Glomerular endothelial cell (primary cell): ENCODE measurements around the gene CD2AP. TPM values are rescaled to one million over a fixed set of nuclear protein-coding genes. Genes with fewer than 3 reads are reported as not detected.
"Not testable (repeated sequence)": the region's sequence is repeated elsewhere in the genome, so short reads cannot be mapped to it uniquely, and the experiment has no call there.

Experiments used
- DNase-seq: peaks from one replicate; pipeline ENCODE4 v3.0.0-alpha.2; 2011; ENCODE audit warnings: low read depth, low spot score; ENCODE audit errors: extremely low read depth
- total RNA-seq: library from RNA; depleted of rRNA; stranded (reverse); fragments of >200 nt; gene quantifications from 2 replicates; pipeline ENCODE4 v1.2.3, GENCODE V29; 2015

CD2AP gene
- total RNA-seq = 31.0 and 45.9 TPM in 2 replicates

GRCh38 chr6:47477497-47478232 lies at the start of gene CD2AP:
Gene CD2AP, plus strand, starts transcription at chr6:47477789. Its CDS starts 456 bp downstream, at chr6:47478245.
- DNase-seq = no peak

- DNase-seq = no peak
Observed at GRCh38 chr6:47428288-47428687, 49.3 kb upstream of the CD2AP start.

GRCh38 chr6:47428746-47429664 lies 48.6 kb upstream of the CD2AP start:
- DNase-seq = no peak

DNA sequence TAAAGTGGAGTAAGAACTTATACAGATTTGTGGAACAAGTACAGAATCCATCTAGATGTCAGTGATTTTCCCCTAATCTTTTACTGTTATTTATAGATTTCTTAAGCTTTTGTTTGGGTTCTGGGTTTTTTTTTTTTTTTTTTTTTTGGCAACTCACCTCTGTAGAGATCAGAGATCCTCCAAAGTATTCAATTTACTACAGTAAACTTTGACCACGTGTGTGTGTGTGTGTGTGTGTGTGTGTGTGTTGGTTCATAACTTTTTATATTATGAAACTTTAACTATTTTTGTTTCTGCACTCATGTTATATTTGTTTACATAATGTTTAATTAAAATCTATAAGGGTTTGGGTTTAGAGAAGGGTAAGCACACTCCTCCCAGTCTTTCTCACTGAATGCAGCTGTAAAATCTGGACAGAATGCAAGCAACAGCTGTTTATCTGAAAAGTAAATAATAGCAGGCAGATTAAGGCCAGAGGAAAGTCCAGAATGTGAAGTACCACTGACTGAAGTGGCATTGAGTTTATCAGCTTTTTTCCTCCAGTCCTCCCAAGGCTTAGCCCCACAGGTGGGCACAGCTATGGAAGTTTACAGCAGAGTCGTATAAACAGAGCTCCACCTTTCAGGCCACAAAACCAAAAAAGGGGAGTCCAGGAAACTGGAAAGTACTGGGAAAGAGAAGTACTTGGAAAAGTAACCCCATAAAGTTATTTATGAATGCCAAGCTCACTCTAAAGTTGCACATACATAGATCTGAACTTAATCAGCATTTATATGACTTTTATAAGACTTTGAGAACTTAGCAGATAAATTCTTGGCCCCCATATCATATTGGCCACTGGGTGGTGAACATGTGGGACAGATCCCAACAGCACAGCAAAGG lies 43.0 kb upstream of the CD2AP start:
- DNase-seq = no peak

GRCh38 chr6:47435254-47435612 lies 42.4 kb upstream of the CD2AP start:
- DNase-seq = no peak

- no peak for DNase-seq
Observed at GRCh38 chr6:47437592-47437991, 40.0 kb upstream of the CD2AP start.

DNA sequence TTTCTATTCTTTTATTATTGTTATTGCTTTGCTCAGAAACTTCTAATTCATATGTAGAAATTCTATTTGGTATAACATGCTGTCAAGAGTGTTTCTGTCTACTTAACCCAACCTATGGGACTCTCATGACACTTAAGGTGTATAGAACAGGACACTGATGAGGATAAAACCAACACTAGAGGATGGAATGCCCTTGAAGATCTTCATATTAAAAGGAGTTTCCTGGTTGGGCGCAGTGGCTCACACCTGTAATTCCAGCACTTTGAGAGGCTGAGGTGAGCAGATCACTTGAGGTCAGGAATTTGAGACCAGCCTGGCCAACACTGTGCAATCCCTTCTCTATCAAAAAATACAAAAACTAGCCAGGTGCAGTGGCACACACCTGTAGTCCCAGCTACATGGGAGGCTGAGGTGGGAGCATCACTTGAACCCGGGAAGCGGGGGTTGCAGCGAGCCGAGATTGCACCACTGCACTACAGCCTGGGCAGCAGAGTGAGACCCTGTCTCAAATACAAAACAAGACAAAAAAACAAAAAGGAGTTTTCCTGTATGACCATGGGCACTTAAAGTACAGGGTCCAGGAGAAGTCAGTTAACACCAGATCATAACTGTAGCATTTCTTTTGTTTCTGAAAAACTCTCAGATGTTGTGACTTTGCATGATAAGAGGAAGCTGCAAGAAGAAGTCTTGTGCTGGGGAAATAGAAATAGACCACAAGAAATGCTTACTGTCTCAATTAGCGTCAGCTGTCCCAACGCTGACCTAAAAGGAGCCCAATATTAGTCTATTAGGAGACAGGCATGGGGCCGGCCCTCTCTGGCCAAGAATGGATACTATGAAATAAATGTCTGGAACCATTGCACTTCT lies 38.9 kb upstream of the CD2AP start:
- no peak for DNase-seq

DNA sequence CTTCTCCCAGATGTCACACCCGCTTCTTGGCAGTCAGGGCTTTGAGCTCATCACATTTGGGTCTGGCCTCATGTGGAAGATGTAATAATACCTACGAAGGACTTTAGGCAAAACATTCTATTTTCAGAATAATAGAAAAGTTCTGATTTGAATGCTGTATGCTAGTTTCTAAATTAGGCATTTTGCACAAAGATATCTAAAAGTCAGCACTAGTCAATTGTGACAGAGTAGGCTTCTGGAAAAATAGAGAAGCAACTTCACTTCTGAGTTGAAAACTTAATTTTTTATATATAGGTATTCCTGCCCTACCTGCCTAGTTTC lies 38.3 kb upstream of the CD2AP start:
- no peak for DNase-seq

GRCh38 chr6:47440719-47441118 lies 36.9 kb upstream of the CD2AP start:
- no peak for DNase-seq

DNA sequence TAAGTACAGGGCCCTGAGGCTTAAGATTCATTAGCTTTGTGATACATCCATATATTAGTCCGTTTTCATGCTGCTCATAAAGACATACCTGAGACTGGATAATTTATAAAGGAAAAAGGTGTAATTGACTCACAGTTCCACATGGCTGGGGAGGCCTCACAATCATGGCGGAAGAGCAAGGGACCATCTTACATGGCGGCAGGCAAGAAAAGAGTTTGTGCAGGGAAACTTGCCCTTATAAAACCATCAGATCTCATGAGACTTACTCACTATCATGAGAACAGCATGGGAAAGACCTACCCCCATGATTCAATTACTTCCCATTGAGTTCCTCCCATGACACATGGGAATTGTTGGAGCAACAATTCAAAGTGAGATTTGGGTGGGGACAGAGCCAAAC lies 32.6 kb upstream of the CD2AP start:
- DNase-seq = not testable (repeated sequence)

DNA sequence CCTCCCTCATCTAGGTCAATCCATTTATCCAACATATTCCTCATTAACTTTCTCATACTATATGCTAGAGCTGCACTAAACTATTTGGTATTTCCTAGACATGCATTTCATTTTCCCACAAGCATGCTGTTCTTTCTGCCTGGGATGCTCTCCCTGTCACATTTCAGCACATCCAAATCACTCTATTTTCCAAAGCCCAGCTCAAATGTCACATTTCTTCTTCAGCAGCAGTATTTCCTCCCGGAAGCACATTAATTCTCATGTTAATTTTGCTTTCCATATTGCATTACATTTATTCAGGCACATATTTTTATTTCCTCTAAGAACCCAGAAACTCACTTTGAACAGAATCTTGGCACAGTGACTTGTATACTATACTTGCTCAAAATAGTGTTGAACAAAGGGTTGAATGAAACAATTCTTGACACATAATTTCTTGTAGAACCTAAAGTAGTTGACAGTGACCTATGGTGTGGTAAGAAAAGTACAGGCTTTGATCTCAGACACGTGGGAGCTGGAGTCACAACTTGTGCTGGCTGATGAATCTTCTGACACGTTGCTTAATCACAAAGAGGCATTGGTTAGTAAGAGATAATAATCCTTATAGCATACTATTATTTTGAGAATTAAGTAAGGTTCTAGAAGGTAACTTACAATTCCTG lies 30.8 kb upstream of the CD2AP start:
- no peak for DNase-seq

DNA sequence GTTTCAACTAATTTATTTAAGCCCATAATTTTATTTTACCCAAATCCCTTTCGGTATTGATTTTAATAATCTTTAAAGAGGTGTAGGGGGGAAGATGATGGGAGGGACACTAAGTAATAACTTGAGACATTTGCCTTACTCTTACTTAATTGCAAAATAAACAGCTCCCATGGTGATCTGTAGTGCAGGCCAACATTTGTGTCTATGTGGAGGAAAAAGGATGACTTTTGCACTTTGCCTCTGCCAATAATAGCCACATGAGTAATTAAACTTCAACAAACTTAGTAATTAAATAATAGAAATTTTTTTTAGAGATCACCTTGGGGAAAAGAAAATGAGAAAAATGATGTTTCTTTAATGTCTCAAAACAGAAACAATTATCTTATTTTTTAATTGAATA lies 29.9 kb upstream of the CD2AP start:
- DNase-seq = no peak

- DNase-seq = no peak
Observed at GRCh38 chr6:47451162-47451561, 26.4 kb upstream of the CD2AP start.

DNA sequence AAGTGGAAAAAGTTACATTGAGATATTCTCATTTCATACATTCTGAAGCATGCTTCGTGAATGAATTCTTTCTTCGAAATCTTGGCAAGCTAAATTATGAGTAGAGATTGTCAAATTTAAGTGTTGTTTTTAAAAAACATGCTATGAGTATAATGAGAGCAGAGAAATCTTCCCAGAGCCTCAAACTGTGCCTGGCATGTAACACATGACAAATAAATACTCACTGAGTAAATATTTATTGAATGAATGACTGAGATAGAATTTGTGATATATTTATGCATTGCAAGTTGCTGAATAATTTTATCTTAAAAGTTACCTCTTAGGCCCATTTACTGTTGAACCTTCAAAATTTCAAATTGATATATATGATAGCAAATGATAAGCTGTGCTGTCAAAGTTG lies 24.7 kb upstream of the CD2AP start:
- no peak for DNase-seq

GRCh38 chr6:47453372-47453936 lies 24.1 kb upstream of the CD2AP start:
- no peak for DNase-seq

DNA sequence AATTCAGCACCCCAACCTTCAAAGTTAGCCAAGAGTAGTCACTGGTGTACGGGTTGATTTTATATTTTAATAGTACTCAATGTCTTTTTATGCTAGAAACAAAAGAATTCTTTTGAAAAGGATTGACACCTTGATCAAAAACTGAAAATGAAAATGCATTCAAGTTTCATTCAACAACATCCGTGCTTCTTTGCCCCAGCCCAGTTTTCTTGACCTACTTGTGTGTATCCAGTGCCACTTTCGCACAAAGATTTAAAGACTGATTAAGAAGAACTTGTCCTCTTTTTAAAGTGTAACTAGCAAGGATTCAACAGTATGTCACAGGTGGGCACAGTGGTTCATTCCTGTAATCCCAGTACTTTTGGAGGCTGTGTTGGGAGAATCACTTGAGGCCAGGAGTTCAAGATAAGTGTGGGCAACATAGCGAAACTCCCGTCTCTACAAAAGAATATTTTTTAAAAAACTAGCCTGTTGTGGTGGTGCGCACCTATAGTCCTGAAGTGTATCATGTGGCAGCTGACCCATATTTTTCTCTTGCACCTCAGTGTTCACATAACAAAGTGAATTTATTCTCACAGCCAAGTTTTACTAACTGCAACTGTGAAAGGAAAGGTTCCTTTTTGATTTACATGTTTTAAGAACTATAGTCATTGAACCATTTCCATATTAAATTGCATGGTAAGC lies 22.7 kb upstream of the CD2AP start:
- no peak for DNase-seq

DNA sequence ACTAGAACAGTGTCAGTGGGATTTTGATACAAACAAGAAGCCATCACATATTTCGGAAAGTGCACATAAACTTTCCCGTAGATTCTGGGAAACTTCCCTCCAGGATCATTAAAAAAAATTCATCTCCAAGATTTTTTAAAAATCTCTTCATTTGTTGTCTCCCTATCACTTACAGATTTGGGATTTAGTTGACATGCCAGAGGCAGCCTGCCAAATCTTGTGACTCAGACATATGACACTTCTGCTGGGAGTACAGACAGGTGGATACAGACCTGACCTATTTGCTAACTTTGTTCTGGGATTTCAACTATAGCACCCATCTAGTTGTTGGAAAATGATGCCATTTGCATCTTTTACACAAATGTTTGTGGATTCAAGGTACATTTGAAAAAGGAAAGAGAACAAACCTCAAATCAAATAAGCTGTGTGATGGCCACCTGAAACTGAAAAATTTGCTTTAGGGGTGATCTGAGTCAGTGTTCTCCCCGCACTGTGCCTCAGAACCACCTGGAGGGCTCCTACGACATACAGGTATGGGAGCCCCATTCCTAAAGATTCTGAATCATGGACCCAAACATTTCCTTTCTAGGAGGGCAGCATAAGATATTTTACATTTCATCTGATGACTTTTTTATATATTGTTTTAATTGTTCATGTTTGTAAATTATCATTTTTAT lies 21.9 kb upstream of the CD2AP start:
- DNase-seq = no peak

GRCh38 chr6:47456536-47456975 lies 21.0 kb upstream of the CD2AP start:
- DNase-seq = no peak
